ENCODE results near the gene LCN6. TPM values are rescaled to one million over a fixed set of nuclear protein-coding genes. Genes with fewer than 3 reads are reported as not detected.
"Not testable (repeated sequence)": the region's sequence is repeated elsewhere in the genome, so short reads cannot be mapped to it uniquely, and the experiment has no call there.

The LCN6 gene
- total RNA-seq, 2 experiments from 2014 or later = not detected

DNA sequence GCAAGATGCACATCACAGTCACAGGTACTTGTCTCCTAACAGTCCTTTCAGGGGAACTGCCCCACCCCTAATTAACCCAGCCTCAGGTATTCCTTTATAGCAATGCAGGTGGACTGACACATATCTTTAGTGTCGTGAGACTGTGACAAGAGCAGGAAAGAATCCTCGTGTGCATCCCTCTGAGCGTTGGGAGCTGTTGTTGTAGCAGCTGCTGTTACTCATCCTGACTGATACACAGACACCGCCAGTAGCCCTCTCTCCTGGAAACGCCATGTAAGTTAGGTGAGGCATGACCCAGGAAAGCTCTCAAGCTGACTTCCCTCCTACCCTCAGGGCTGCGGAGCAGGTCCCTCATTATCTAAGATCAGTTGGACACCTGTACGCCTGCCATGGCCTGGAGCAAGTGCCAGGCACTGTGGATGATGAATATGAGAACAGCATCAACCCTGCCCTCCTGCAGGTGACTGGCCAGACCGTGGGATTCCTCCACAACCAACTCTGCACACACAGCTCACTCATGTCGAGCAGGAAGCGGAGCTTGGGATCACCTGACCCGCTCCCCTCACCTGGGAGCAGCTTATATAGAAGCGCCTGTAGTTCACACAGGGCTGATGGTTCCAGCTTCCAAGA, 26.2 kb upstream of the LCN6 start:
- Mint-ChIP-seq H3K27me3 (peaks cover 20% of the 10 kb centered on the region), H3K4me1 (peaks cover 9% of the 10 kb centered on the region), H3K4me3 (no peak overlapping the region), H3K36me3 (peaks cover 2% of the 10 kb centered on the region), H3K9me3 (peaks cover 5% of the 10 kb centered on the region), H3K27ac (no peak overlapping the region)
- POLR2A ChIA-PET = no interaction called here
- ATAC-seq (ENCODE audit: low read depth) (no peak), DNase-seq (peak; percentile 17)

DNA sequence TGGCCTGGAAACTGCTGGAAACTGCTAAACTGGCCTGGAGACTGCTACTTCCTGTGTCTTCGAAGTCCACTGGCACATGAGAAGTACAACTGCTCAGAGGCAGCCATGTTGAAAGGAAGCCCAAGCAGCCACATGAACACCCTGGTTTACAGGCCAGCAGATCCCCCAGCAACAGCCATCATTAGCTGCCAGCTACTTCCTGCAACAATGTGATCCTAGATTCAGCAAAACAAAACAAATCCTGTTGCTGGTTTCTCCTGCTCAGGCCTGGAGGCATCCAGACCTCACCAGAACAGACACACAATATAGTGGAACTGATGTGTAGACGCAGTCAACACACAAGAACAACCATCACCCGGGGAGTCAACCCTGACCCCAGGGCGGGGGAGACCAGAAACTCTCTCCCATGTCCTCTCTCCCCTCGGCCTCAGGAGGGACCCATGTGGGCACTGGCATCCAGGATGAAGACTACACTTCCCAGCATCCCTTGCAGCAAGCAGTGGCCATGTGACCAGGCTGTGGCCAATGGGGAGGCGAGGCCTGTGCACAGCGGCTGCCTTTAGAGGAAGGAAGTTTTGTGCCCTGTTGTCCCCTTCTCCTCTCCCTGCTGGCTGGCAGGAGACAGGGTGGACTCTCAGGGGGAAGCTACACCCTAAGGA, 25.2 kb upstream of the LCN6 start:
- DNase-seq (peak; percentile 37), ATAC-seq (ENCODE audit: low read depth) (peak; percentile 68)
- no peak overlapping the region for H3K27ac Mint-ChIP-seq
- H3K36me3 Mint-ChIP-seq = peaks cover 2% of the 10 kb centered on the region
- H3K4me3 Mint-ChIP-seq = no peak overlapping the region
- H3K27me3 Mint-ChIP-seq = peaks cover 13% of the 10 kb centered on the region
- H3K4me1 Mint-ChIP-seq = peaks cover 9% of the 10 kb centered on the region
- peaks cover 5% of the 10 kb centered on the region for H3K9me3 Mint-ChIP-seq
- POLR2A ChIA-PET = no interaction called here

DNA sequence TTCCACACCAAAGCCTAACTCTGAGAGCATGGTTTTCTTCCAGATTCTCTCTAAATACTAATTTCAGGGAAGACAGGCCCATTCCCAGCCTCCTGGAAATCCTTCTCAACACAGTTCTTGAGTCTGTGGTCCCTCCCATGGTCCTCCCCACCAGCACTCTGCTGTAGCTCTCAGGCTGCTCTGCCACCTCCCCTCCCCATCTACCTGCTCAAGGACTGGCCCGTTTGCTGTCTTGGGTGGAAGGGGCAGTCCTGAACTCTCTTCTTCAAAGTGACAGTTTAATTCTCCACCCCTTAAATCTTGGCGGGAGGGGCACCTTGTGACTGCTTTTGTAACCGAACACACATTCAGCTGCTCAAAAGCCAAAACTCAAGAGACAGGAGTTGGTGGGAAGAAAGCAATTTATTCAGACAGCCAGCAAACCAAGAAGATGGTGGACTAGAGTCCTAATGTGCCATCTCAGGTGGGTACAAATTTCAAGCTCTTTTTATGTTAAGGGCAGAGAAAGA, 23.6 kb upstream of the LCN6 start:
- DNase-seq = peak; percentile 8
- peaks cover 2% of the 10 kb centered on the region for H3K36me3 Mint-ChIP-seq
- no peak overlapping the region for H3K27ac Mint-ChIP-seq
- no peak overlapping the region for H3K4me3 Mint-ChIP-seq
- H3K9me3 Mint-ChIP-seq = peaks cover 5% of the 10 kb centered on the region
- no peak for ATAC-seq (ENCODE audit: low read depth)
- peaks cover 11% of the 10 kb centered on the region for H3K4me1 Mint-ChIP-seq
- POLR2A ChIA-PET = no interaction called here
- peaks cover 12% of the 10 kb centered on the region for H3K27me3 Mint-ChIP-seq

DNA sequence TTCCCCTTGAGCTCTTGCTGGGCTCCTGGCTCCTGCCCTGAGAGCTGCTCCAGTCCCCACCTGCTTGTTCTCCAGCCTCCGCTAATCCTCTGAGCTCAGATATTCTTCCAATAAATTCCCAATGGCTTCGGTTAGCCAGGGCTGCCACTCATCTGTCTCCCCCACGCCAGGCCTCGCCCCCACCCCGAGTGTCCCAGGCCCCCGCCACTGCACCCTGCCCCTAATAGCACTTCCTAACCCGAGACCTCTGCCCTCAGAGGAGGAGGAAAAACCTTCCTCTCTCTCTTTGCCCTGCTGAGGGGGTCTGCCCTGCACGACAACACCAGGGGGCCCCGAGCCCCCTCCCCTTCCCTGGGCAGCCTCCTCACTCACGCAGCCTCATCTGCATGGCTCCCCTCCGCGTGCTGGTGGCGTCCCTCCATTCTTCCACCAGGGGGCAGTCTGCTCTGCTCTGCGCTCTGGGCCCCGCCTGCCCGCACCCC, 21.4 kb upstream of the LCN6 start:
- ATAC-seq (ENCODE audit: low read depth) (peak; percentile 72), DNase-seq (peak; percentile 68)
- H3K36me3 Mint-ChIP-seq = peaks cover 2% of the 10 kb centered on the region
- H3K4me1 Mint-ChIP-seq = peaks cover 14% of the 10 kb centered on the region
- no peak overlapping the region for H3K4me3 Mint-ChIP-seq
- peaks cover 15% of the 10 kb centered on the region for H3K27me3 Mint-ChIP-seq
- POLR2A ChIA-PET = no interaction called here
- peaks cover 5% of the 10 kb centered on the region for H3K9me3 Mint-ChIP-seq
- H3K27ac Mint-ChIP-seq = no peak overlapping the region

DNA sequence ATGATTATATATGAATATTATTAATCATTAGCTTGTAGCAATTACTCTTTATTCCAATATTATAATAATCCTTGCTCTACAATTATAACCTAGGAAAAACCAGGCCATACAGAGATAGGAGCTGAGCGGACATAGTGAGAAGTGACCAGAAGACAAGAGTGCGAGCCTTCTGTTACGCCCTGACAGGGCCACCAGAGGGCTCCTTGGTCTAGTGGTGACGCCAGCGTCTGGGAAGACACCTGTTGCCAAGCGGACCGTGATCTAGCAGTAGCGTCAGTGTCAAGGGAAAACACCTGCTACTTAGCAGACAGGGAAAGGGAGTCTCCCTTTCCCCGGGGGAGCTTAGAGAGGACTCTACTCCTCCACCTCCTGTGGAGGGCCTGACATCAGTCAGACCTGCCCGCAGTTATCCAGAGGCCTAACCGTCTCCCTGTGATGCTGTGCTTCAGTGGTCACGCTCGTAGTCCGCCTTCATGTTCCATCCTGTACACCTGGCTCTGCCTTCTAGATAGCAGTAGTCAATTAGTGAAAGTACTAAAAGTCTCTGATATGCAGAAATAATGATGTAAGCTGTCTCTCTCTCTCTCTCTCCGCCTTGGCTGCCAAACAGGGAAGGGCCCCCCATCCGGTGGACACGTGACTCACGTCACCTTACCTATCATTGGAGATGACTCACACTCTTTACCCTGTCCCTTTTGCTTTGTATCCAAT, 18.2 kb upstream of the LCN6 start:
- H3K4me3 Mint-ChIP-seq = peak overlapping the region; percentile 4
- POLR2A ChIA-PET; ATAC-seq (ENCODE audit: low read depth); H3K36me3 Mint-ChIP-seq; H3K4me1 Mint-ChIP-seq; H3K9me3 Mint-ChIP-seq: not testable (repeated sequence)
- peaks cover 13% of the 10 kb centered on the region for H3K27me3 Mint-ChIP-seq
- peak overlapping the region; percentile 70 for H3K27ac Mint-ChIP-seq
- DNase-seq = peak; percentile 43

DNA sequence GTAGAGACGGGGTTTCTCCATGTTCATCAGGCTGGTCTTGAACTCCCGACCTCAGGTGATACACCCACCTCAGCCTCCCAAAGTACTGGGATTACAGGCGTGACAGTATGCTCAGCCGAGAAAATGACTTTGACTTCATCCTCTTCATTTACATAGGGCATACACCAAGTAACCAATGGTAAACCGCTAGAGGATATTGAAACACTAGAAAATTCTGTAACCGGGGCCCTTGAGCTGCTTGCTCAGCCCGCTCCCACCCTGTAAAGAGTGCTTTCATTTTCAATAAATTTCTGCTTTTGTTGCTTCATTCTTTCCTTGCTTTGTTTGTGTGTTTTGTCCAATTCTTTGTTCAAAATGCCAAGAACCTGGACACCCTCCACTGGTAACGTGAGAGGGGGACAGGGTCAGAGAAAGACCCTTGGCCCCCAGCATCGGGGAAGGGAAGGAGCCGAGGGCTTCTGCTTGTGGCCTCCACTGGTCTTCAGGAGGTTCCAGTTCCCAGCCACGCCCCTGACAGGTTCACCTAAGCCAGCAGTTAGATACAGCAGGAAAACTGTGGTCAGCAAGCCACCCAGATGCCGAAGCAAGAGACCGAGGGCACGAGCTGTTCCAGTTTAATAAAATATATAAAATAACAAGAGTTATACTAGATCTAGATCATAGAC, 17.6 kb upstream of the LCN6 start:
- H3K36me3 Mint-ChIP-seq; H3K4me1 Mint-ChIP-seq; H3K9me3 Mint-ChIP-seq; H3K4me3 Mint-ChIP-seq; ATAC-seq (ENCODE audit: low read depth); POLR2A ChIA-PET; H3K27ac Mint-ChIP-seq: not testable (repeated sequence)
- peaks cover 13% of the 10 kb centered on the region for H3K27me3 Mint-ChIP-seq
- DNase-seq = peak; percentile 26

DNA sequence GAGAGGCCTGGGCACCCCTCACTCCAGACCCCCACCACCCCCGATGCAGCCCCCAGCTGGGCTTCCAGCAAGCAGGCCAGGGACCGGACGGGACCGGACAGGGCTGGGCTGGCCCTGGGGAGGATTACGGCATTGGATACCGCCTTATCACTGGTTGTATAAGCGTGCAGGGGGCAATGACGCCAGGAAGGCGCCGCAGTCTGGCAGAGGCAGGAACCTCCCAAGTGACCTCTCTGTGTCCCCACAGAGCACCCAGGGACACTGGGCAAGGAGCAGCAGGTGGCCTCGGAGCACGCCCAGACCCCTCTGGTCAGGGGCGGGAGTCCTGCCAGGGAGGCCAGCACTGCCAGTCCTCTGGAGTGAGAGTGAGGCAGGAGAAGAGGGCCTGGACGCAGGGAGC, 16.7 kb upstream of the LCN6 start:
- Mint-ChIP-seq H3K9me3 (no peaks in the 10 kb centered on the region), H3K27ac (no peak overlapping the region), H3K4me1 (peaks cover 8% of the 10 kb centered on the region), H3K4me3 (no peak overlapping the region), H3K36me3 (no peaks in the 10 kb centered on the region), H3K27me3 (peaks cover 10% of the 10 kb centered on the region)
- DNase-seq (peak; percentile 28), ATAC-seq (ENCODE audit: low read depth) (no peak)
- POLR2A ChIA-PET = no interaction called here

DNA sequence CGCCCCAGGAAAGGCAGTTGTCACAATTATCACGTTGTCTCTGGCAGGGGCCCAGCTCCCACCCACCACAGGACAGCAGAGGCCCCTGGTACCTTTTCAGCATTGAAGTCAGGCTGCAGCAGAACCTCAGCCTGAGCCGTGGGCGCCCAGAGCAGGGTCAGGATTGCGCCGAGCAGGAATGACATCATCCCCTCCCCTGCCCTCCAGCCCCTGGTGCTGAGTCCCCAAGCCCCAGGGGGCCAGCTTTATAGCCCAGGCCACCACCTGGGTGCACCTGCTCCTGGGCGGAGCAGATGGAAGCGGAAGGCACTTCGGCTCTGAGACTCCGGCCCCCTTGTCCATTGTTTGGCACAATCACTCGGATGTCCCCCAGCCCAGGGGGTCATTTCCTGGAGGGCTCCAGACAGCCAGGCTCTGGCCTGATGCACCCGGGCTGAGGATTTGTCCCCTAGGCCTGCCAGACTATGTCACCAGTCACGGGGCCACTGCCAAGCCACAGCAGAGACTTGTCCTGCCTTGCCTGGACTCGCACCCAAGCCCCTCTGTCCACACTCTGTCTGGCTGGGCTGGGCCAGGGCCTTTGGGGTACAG, 16.1 kb upstream of the LCN6 start, which contains the start of gene LCN15:
LCN15 (minus strand) TSS at position 218 of the 591 bp plus-strand sequence; CDS start at position 188, 30 bp downstream.
- POLR2A ChIA-PET = no interaction called here
- Mint-ChIP-seq H3K4me1 (peaks cover 4% of the 10 kb centered on the region), H3K27me3 (peaks cover 8% of the 10 kb centered on the region), H3K4me3 (no peak within 1 kb of the TSS), H3K9me3 (no peaks in the 10 kb centered on the region), H3K27ac (no peak within 1 kb of the TSS), H3K36me3 (no peaks in the 10 kb centered on the region)
- ATAC-seq (ENCODE audit: low read depth) (no peak), DNase-seq (peak; percentile 31)

DNA sequence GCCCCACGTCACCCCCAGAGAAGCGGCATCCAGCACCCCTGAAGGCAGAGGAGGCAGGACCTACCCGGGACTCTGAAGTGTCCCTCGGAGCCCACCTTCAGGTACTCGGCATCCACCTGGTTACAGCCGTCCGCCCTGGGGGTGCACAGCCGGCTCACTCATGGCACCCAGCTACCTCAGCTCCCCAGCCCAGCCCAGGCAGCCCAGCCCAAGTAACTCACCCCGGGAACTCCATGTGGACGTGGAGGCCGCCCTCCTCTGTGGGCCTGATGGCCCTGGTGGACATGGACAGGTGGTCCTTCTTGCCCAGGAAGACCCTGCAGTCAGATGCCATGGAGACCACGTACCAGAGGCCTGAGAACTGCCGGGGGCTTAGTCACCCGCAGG, 15.3 kb upstream of the LCN6 start:
- no peak overlapping the region for H3K27ac Mint-ChIP-seq
- DNase-seq = peak; percentile 25
- H3K9me3 Mint-ChIP-seq = no peaks in the 10 kb centered on the region
- ATAC-seq (ENCODE audit: low read depth) = no peak
- peaks cover 8% of the 10 kb centered on the region for H3K27me3 Mint-ChIP-seq
- POLR2A ChIA-PET = no interaction called here
- no peaks in the 10 kb centered on the region for H3K36me3 Mint-ChIP-seq
- no peak overlapping the region for H3K4me3 Mint-ChIP-seq
- H3K4me1 Mint-ChIP-seq = peaks cover 4% of the 10 kb centered on the region

DNA sequence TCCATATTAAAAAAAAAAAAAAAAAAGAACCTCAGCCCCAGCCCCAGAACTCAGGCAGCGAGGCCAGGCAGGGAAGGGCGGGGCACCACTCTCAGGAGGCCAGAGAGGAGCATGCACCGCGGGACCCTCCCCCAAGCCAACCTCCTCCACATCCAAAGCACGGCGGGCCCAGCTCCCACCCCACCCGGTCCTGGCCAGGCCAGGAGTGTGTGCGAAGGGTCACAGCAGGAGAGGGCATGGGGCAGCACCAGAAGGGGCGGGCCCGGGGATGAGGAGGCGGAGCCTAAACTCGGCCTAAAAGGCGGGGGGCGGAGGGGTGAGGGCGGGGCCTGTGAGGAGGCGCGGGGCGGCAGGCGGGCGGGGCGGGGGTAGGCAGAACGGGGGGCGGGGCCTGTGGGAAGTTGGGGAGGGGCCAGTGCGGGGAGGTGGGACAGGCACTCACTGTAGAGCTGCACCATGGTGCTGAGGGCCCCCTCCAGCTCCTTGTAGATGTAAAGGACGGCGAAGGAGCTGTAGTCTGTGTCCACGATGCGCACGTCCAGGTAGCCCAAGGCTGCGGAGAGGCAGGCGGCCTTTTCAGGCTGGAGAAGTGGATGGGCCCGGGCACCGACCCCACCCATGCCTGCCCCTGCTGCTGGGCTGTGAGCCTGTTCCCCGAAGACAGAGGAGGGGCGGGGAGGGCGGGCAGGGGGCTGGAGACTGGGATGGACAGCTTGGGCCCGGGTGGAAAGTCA, 14.8 kb upstream of the LCN6 start:
- ATAC-seq (ENCODE audit: low read depth) (peak; percentile 9), DNase-seq (peak; percentile 37)
- no peaks in the 10 kb centered on the region for H3K36me3 Mint-ChIP-seq
- H3K4me1 Mint-ChIP-seq = peaks cover 4% of the 10 kb centered on the region
- no peaks in the 10 kb centered on the region for H3K9me3 Mint-ChIP-seq
- H3K27ac Mint-ChIP-seq = no peak overlapping the region
- peaks cover 8% of the 10 kb centered on the region for H3K27me3 Mint-ChIP-seq
- POLR2A ChIA-PET = no interaction called here
- H3K4me3 Mint-ChIP-seq = no peak overlapping the region

DNA sequence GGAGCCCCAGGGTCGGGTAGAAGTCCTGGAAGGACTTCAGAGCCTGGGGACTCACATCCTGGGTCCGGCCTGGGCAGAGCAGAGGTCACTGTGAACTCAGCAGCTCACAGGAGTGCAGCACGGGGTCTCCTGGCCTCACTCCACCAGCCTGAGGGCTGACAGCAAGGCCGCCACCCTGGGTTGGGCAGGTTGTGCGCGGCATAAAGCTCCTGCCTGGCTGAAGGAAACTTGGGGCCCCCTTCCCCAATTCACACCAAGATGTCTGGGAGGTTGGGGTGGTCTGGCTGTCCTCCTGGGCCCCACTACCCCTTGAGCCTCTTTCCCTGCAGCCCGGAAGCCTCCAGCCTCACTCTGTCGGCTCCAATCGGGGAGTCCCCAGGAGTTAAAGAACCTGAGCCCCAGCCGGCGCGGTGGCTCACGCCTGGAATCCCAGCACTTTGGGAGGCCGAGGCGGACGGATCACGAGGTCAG, 13.9 kb upstream of the LCN6 start:
- no peak for DNase-seq
- POLR2A ChIA-PET = no interaction called here
- H3K9me3 Mint-ChIP-seq = no peaks in the 10 kb centered on the region
- ATAC-seq (ENCODE audit: low read depth) = no peak
- H3K4me3 Mint-ChIP-seq = no peak overlapping the region
- no peaks in the 10 kb centered on the region for H3K36me3 Mint-ChIP-seq
- H3K27me3 Mint-ChIP-seq = peaks cover 6% of the 10 kb centered on the region
- peaks cover 4% of the 10 kb centered on the region for H3K4me1 Mint-ChIP-seq
- no peak overlapping the region for H3K27ac Mint-ChIP-seq

DNA sequence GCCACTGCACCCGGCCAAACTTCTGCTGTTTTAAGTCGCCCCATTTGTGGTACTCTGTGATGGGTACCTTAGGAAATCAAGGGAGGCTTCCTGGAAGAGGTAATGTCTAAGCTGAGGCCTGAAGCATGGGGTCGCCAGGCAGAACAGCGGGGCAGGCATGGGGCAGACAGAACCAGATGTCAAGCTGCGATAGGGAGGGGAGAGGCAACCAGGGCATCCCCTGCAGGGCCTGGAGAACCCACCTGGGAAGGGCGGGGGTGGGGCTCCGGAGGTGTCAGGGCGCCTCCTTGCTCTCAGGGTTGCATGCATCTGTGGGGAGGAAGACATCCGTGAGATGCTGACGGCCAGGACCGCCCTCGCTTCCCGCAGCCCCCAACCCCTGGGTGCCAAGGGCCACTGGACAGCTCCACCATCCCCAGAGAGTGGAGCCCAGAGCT, 13.2 kb upstream of the LCN6 start:
- H3K4me3 Mint-ChIP-seq = no peak overlapping the region
- H3K27me3 Mint-ChIP-seq = no peaks in the 10 kb centered on the region
- H3K4me1 Mint-ChIP-seq = no peaks in the 10 kb centered on the region
- H3K36me3 Mint-ChIP-seq = no peaks in the 10 kb centered on the region
- ATAC-seq (ENCODE audit: low read depth) (no peak), DNase-seq (no peak)
- no peak overlapping the region for H3K27ac Mint-ChIP-seq
- POLR2A ChIA-PET = no interaction called here
- H3K9me3 Mint-ChIP-seq = no peaks in the 10 kb centered on the region

Measured in activated naive CD8-positive, alpha-beta T cell treated with anti-CD3 and anti-CD28 coated beads, Interleukin-2, amount 10 ng/mL, durations not matched to agents 7 days and 5 days (primary cell).